Activated T-cell treated with anti-CD3 and anti-CD28 coated beads, Interleukin-2, amount 50 U/mL, for 4 hours (primary cell): ENCODE data around the gene CD38. TPM values are rescaled to one million over a fixed set of nuclear protein-coding genes. Genes with fewer than 3 reads are reported as not detected.
A peak's percentile ranks its signal among the peaks of the same experiment; 100 is the strongest.

Source experiments
- ATAC-seq, 2 donors: fragments of 200-7000 bp; cut with Tn5 transposase; one replicate each; pipeline ENCODE4 v1.10.0; 2021
- DNase-seq: peaks from one replicate; pipeline ENCODE4 v3.0.0-alpha.2; 2020
- H3K27me3 Mint-ChIP-seq: one replicate; pipeline ENCODE4 v1.8.0; 2021; ENCODE audit warnings: low read depth, mixed read lengths
- H3K36me3 Mint-ChIP-seq: one replicate; pipeline ENCODE4 v1.8.0; 2022; ENCODE audit warnings: mixed read lengths; ENCODE audit not compliant: insufficient read depth
- H3K4me1 Mint-ChIP-seq: one replicate; pipeline ENCODE4 v1.8.0; 2021; ENCODE audit warnings: low read depth, mixed read lengths
- H3K4me3 Mint-ChIP-seq: one replicate; pipeline ENCODE4 v1.8.0; 2021; ENCODE audit warnings: mild to moderate bottlenecking, moderate library complexity, mixed read lengths
- H3K9me3 Mint-ChIP-seq: one replicate; pipeline ENCODE4 v1.8.0; 2021; ENCODE audit warnings: mixed read lengths
- total RNA-seq, 3 donors: library from RNA; stranded (reverse); gene quantifications; one replicate each; pipeline ENCODE4 v1.2.1, GENCODE V29; 2021

The CD38 gene
- total RNA-seq, 3 donors from 2014 or later, result 15.7 to 23.5 (median 19.3) TPM

DNA sequence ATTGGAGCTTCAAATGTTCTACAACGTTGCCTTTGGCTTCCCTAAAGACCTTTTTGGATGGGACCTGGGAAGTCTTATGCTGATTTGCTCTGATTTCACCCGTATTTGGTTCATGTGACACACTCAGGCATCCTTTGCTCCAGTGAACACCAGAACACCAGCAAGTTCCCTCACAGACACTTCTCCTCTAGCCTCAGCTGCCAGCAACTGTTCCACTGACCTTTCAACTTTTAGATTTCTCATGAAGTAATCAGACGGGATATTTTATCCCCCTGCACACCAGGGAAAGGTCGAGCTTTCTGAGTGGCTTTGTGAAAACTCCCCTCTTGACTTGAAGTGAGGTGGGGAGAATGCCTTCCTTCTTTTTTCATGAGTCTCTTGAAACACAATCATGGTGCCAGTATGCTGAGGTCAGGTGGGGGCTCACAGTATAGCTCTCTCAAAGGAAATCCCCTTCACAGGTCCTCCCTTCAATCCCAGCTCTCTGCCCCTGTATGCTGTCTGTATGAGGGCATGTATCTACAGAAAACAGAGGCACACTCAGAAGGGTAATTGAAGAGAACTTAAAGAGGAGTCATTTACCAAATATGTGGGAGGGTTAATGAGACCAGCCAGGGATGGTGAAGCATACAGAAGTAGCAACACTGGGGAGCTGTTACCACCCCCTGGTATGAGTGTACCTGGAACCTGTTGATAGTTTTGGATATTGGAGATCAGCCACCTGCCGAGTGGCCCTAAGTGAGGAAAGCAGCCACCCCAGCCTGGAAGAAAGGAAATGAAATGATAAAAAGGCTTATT, 97.7 kb downstream of the CD38 start:
- peaks cover 6% of the 10 kb centered on the region for H3K27me3 Mint-ChIP-seq
- H3K4me1 Mint-ChIP-seq, result no peaks in the 10 kb centered on the region
- H3K4me3 Mint-ChIP-seq, result no peak overlapping the region
- H3K9me3 Mint-ChIP-seq, result peaks cover 10% of the 10 kb centered on the region
- DNase-seq, result no peak
- no peaks in the 10 kb centered on the region for H3K36me3 Mint-ChIP-seq
- no peak for ATAC-seq

- no peaks in the 10 kb centered on the region for H3K36me3 Mint-ChIP-seq
- DNase-seq, result no peak
These were observed 99.9 kb downstream of the CD38 start for GRCh38 chr4:15878011-15878410.

GRCh38 chr4:15881820-15882219, 103.7 kb downstream of the CD38 start:
- Mint-ChIP-seq H3K4me1 (peaks cover 2% of the 10 kb centered on the region), H3K36me3 (no peaks in the 10 kb centered on the region), H3K27me3 (peaks cover 7% of the 10 kb centered on the region), H3K9me3 (peaks cover 10% of the 10 kb centered on the region), H3K4me3 (no peak overlapping the region)
- DNase-seq, result no peak
- ATAC-seq, result no peak

More at GRCh38 chr4:15878011-15878410, 99.9 kb downstream of the CD38 start:
- Mint-ChIP-seq H3K4me3 (no peak overlapping the region), H3K4me1 (peaks cover 2% of the 10 kb centered on the region), H3K9me3 (peaks cover 10% of the 10 kb centered on the region), H3K27me3 (peaks cover 5% of the 10 kb centered on the region)
- no peak for ATAC-seq

DNA sequence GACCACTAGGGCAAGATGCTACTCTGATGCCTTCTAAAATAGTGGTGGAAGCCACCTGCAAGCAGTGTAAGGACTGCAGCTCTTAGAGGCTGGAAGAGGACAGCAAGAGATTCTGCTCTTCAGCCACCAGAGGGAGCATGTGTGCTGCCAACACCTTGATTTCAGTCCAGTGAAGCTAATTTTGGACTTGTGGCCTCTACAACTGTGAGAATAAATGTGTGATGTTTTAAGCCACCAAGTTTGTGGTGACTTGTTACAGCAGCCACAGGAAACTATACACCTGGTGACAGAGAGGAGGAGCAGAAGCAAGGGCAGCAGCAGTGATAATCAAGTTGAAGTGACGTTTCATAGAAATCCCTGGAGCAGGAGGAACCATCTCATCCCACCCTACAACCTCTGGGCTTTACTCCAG, 104.6 kb downstream of the CD38 start:
- Mint-ChIP-seq H3K9me3 (peaks cover 7% of the 10 kb centered on the region), H3K27me3 (peaks cover 7% of the 10 kb centered on the region), H3K4me1 (peaks cover 2% of the 10 kb centered on the region), H3K4me3 (no peak overlapping the region), H3K36me3 (no peaks in the 10 kb centered on the region)
- DNase-seq, result peak; percentile 21
- ATAC-seq, result peak; percentile 53 to 63

DNA sequence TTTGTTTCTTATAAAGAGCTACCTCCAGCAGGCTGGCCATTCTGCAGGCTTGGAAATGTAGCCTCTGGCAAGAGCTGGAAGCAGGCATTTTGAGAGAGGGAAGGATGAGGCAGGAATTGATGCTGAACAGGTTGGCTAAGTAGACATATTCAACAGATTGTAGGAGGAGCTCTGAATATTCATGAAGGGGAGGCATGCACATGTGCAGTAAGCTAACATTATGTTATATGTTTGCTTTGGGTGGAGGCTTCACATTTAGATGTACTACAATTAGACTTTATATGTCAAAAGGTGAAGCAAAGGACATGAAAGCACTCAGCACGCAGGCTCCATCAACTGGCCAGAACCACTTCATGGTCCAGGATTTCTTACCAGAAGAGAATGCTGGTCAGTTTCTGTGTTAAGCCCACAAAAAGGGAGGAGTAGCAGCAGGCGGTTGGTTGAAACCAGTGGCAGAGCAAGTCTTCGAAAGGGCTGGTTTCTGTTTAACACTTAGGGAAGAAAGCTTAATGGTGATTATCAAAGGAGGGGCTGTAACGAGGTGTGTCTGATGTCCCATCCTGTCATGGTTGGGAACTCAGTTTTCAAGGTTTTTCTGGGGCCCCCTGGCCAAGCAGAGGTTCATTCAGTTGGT, 105.6 kb downstream of the CD38 start:
- Mint-ChIP-seq H3K36me3 (no peaks in the 10 kb centered on the region), H3K27me3 (peaks cover 7% of the 10 kb centered on the region), H3K4me3 (no peak overlapping the region), H3K4me1 (peaks cover 2% of the 10 kb centered on the region), H3K9me3 (no peaks in the 10 kb centered on the region)
- ATAC-seq (no peak), DNase-seq (no peak)

- H3K27me3 Mint-ChIP-seq, result peaks cover 7% of the 10 kb centered on the region
- no peaks in the 10 kb centered on the region for H3K36me3 Mint-ChIP-seq
- ATAC-seq (no peak), DNase-seq (no peak)
- H3K4me1 Mint-ChIP-seq, result peaks cover 2% of the 10 kb centered on the region
- no peak overlapping the region for H3K4me3 Mint-ChIP-seq
- no peaks in the 10 kb centered on the region for H3K9me3 Mint-ChIP-seq
These were observed 106.5 kb downstream of the CD38 start for GRCh38 chr4:15884666-15885065.

- Mint-ChIP-seq H3K36me3 (no peaks in the 10 kb centered on the region), H3K4me3 (no peak overlapping the region), H3K9me3 (no peaks in the 10 kb centered on the region), H3K4me1 (peaks cover 2% of the 10 kb centered on the region), H3K27me3 (peaks cover 7% of the 10 kb centered on the region)
- ATAC-seq (no peak), DNase-seq (no peak)
These were observed 107.3 kb downstream of the CD38 start for GRCh38 chr4:15885422-15885821.

GRCh38 chr4:15888515-15888914, 110.4 kb downstream of the CD38 start:
- peaks cover 5% of the 10 kb centered on the region for H3K27me3 Mint-ChIP-seq
- H3K4me3 Mint-ChIP-seq, result no peak overlapping the region
- H3K9me3 Mint-ChIP-seq, result no peaks in the 10 kb centered on the region
- H3K4me1 Mint-ChIP-seq, result peaks cover 3% of the 10 kb centered on the region
- no peak for DNase-seq
- peak in 1 of 2 donors; percentile 25 for ATAC-seq
- no peaks in the 10 kb centered on the region for H3K36me3 Mint-ChIP-seq

GRCh38 chr4:15890246-15890829, 112.2 kb downstream of the CD38 start:
- Mint-ChIP-seq H3K36me3 (no peaks in the 10 kb centered on the region), H3K27me3 (peaks cover 3% of the 10 kb centered on the region), H3K4me1 (peaks cover 3% of the 10 kb centered on the region), H3K9me3 (no peaks in the 10 kb centered on the region), H3K4me3 (no peak overlapping the region)
- DNase-seq (no peak), ATAC-seq (no peak)

GRCh38 chr4:15891312-15891711, 113.2 kb downstream of the CD38 start:
- H3K4me1 Mint-ChIP-seq, result peaks cover 3% of the 10 kb centered on the region
- no peak for DNase-seq

GRCh38 chr4:15893962-15894361, 115.8 kb downstream of the CD38 start:
- no peak overlapping the region for H3K4me3 Mint-ChIP-seq
- peaks cover 3% of the 10 kb centered on the region for H3K4me1 Mint-ChIP-seq
- peaks cover 12% of the 10 kb centered on the region for H3K27me3 Mint-ChIP-seq
- H3K9me3 Mint-ChIP-seq, result no peaks in the 10 kb centered on the region
- H3K36me3 Mint-ChIP-seq, result no peaks in the 10 kb centered on the region
- no peak for ATAC-seq
- no peak for DNase-seq

More at GRCh38 chr4:15891312-15891711, 113.2 kb downstream of the CD38 start:
- Mint-ChIP-seq H3K36me3 (no peaks in the 10 kb centered on the region), H3K27me3 (peaks cover 3% of the 10 kb centered on the region), H3K4me3 (no peak overlapping the region), H3K9me3 (no peaks in the 10 kb centered on the region)
- no peak for ATAC-seq

DNA sequence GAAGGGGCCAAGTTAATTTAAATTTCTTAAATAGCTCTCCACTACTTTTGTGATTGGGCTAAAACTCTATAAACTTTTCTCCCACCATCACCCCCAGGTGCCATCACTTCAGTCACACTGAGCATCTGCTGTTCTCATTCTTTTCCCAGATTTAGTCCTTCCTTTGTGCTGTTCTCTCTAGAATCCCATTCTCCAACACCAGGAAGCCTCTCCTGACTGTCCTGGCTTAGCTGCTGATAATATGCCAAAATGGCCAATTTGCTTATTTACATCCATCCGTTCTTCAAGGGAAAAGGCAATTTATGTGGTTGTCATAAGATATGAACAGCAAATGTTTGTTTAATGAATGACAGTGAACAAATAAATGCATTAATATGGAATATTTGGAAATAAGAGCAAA, 116.3 kb downstream of the CD38 start:
- Mint-ChIP-seq H3K4me1 (peaks cover 3% of the 10 kb centered on the region), H3K36me3 (no peaks in the 10 kb centered on the region), H3K4me3 (no peak overlapping the region), H3K27me3 (peaks cover 15% of the 10 kb centered on the region), H3K9me3 (no peaks in the 10 kb centered on the region)
- DNase-seq, result no peak
- ATAC-seq, result no peak

- Mint-ChIP-seq H3K27me3 (peaks cover 18% of the 10 kb centered on the region), H3K4me3 (no peak overlapping the region), H3K4me1 (peaks cover 3% of the 10 kb centered on the region), H3K36me3 (no peaks in the 10 kb centered on the region), H3K9me3 (no peaks in the 10 kb centered on the region)
- no peak for ATAC-seq
- no peak for DNase-seq
These were observed 117.1 kb downstream of the CD38 start for GRCh38 chr4:15894921-15895916.

DNA sequence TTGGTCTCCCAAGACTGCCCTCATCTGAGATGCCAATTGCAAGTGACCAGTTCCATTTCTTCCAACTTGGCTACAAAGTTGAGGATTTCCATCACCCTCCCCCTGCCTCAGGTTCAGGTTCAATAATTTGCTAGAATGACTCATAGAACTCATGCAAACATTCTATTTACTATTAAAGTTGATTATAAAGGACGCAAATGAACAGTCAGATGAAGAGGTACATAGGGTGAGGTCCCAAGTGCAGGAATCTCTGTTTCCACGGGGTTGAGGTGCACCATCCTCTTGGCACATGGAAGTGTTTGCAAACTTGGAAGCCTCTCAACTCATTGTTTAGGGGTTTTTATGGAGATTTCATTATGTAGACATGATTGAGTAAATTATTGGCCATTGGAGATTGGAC, 119.4 kb downstream of the CD38 start:
- Mint-ChIP-seq H3K4me1 (no peaks in the 10 kb centered on the region), H3K4me3 (no peak overlapping the region), H3K27me3 (peaks cover 25% of the 10 kb centered on the region), H3K36me3 (no peaks in the 10 kb centered on the region), H3K9me3 (no peaks in the 10 kb centered on the region)
- ATAC-seq (no peak), DNase-seq (no peak)
